ENCODE data around the gene PRR16. TPM values are rescaled to one million over a fixed set of nuclear protein-coding genes. Genes with fewer than 3 reads are reported as not detected.

Gene PRR16
- total RNA-seq, 2 donors from 2014 or later: not detected

- Mint-ChIP-seq H3K27ac (no peak overlapping the region), H3K36me3 (no peaks in the 10 kb centered on the region)
Measured at GRCh38 chr5:120631611-120632010, 167.5 kb downstream of the PRR16 start.

GRCh38 chr5:120632430-120632829, 168.3 kb downstream of the PRR16 start:
- Mint-ChIP-seq H3K36me3 (no peaks in the 10 kb centered on the region), H3K9me3 (peaks cover 7 to 10% of the 10 kb centered on the region in 2 donors), H3K27ac (no peak overlapping the region)
- no peak for ATAC-seq
- no peak for DNase-seq (ENCODE audit: low spot score in 2 of 2)

More at GRCh38 chr5:120631611-120632010, 167.5 kb downstream of the PRR16 start:
- DNase-seq (ENCODE audit: low spot score in 2 of 2) (no peak), ATAC-seq (no peak)
- H3K9me3 Mint-ChIP-seq: peaks cover 7 to 10% of the 10 kb centered on the region in 2 donors

GRCh38 chr5:120638449-120638848, 174.3 kb downstream of the PRR16 start:
- DNase-seq (ENCODE audit: low spot score in 2 of 2) (no peak), ATAC-seq (no peak)
- Mint-ChIP-seq H3K36me3 (no peaks in the 10 kb centered on the region), H3K27ac (no peak overlapping the region), H3K9me3 (peaks cover 0 to 12% of the 10 kb centered on the region in 2 donors)

- DNase-seq (ENCODE audit: low spot score in 2 of 2): no peak
Measured at GRCh38 chr5:120640778-120641177, 176.7 kb downstream of the PRR16 start.

GRCh38 chr5:120644516-120644915, 180.4 kb downstream of the PRR16 start:
- no peak overlapping the region for H3K27ac Mint-ChIP-seq
- ATAC-seq: no peak
- H3K36me3 Mint-ChIP-seq: no peaks in the 10 kb centered on the region
- no peak for DNase-seq (ENCODE audit: low spot score in 2 of 2)
- peaks cover 4 to 8% of the 10 kb centered on the region in 2 donors for H3K9me3 Mint-ChIP-seq

More at GRCh38 chr5:120640778-120641177, 176.7 kb downstream of the PRR16 start:
- no peak for ATAC-seq
- H3K27ac Mint-ChIP-seq: no peak overlapping the region
- H3K9me3 Mint-ChIP-seq: peaks cover 4 to 8% of the 10 kb centered on the region in 2 donors
- H3K36me3 Mint-ChIP-seq: no peaks in the 10 kb centered on the region

GRCh38 chr5:120655828-120656435, 191.8 kb downstream of the PRR16 start:
- DNase-seq (ENCODE audit: low spot score in 2 of 2) (no peak), ATAC-seq (no peak)
- H3K9me3 Mint-ChIP-seq: peaks cover 0 to 12% of the 10 kb centered on the region in 2 donors
- H3K36me3 Mint-ChIP-seq: no peaks in the 10 kb centered on the region
- H3K27ac Mint-ChIP-seq: no peak overlapping the region

GRCh38 chr5:120657104-120657503, 193.0 kb downstream of the PRR16 start:
- Mint-ChIP-seq H3K9me3 (peaks cover 3 to 9% of the 10 kb centered on the region in 2 donors), H3K27ac (no peak overlapping the region), H3K36me3 (no peaks in the 10 kb centered on the region)
- ATAC-seq: no peak
- no peak for DNase-seq (ENCODE audit: low spot score in 2 of 2)

- H3K9me3 Mint-ChIP-seq: peaks cover 0 to 4% of the 10 kb centered on the region in 2 donors
- H3K36me3 Mint-ChIP-seq: no peaks in the 10 kb centered on the region
- ATAC-seq: no peak
- DNase-seq (ENCODE audit: low spot score in 2 of 2): no peak
- no peak overlapping the region for H3K27ac Mint-ChIP-seq
Measured at GRCh38 chr5:120677481-120677880, 213.4 kb downstream of the PRR16 start.

- no peak for DNase-seq (ENCODE audit: low spot score in 2 of 2)
- H3K36me3 Mint-ChIP-seq: no peaks in the 10 kb centered on the region
- H3K27ac Mint-ChIP-seq: no peak overlapping the region
- H3K9me3 Mint-ChIP-seq: peaks cover 0 to 4% of the 10 kb centered on the region in 2 donors
- ATAC-seq: no peak
Measured at GRCh38 chr5:120678279-120678678, 214.2 kb downstream of the PRR16 start.

GRCh38 chr5:120682851-120683250, 218.8 kb downstream of the PRR16 start:
- no peak for ATAC-seq
- H3K9me3 Mint-ChIP-seq: peaks cover 0 to 6% of the 10 kb centered on the region in 2 donors
- H3K27ac Mint-ChIP-seq: no peak overlapping the region
- no peaks in the 10 kb centered on the region for H3K36me3 Mint-ChIP-seq
- no peak for DNase-seq (ENCODE audit: low spot score in 2 of 2)

- H3K27ac Mint-ChIP-seq: no peak overlapping the region
- H3K9me3 Mint-ChIP-seq: peaks cover 0 to 3% of the 10 kb centered on the region in 2 donors
- DNase-seq (ENCODE audit: low spot score in 2 of 2) (no peak), ATAC-seq (no peak)
- no peaks in the 10 kb centered on the region for H3K36me3 Mint-ChIP-seq
Measured at GRCh38 chr5:120683580-120683979, 219.5 kb downstream of the PRR16 start.

- no peak for ATAC-seq
- no peak for DNase-seq (ENCODE audit: low spot score in 2 of 2)
- Mint-ChIP-seq H3K9me3 (peaks cover 0 to 3% of the 10 kb centered on the region in 2 donors), H3K27ac (no peak overlapping the region), H3K36me3 (no peaks in the 10 kb centered on the region)
Measured at GRCh38 chr5:120684213-120684612, 220.1 kb downstream of the PRR16 start.

- no peaks in the 10 kb centered on the region for H3K36me3 Mint-ChIP-seq
- peaks cover 0 to 3% of the 10 kb centered on the region in 2 donors for H3K9me3 Mint-ChIP-seq
- ATAC-seq: no peak
- DNase-seq (ENCODE audit: low spot score in 2 of 2): no peak
- H3K27ac Mint-ChIP-seq: no peak overlapping the region
Measured at GRCh38 chr5:120684749-120685415, 220.8 kb downstream of the PRR16 start.

- Mint-ChIP-seq H3K9me3 (peaks cover 0 to 5% of the 10 kb centered on the region in 2 donors), H3K27ac (no peak overlapping the region), H3K36me3 (no peaks in the 10 kb centered on the region)
- ATAC-seq: no peak
- DNase-seq (ENCODE audit: low spot score in 2 of 2): no peak
Measured at GRCh38 chr5:120690621-120691407, 226.7 kb downstream of the PRR16 start.

GRCh38 chr5:120692325-120692724, 228.2 kb downstream of the PRR16 start:
- DNase-seq (ENCODE audit: low spot score in 2 of 2) (no peak), ATAC-seq (no peak)
- H3K36me3 Mint-ChIP-seq: no peaks in the 10 kb centered on the region
- peaks cover 2 to 8% of the 10 kb centered on the region in 2 donors for H3K9me3 Mint-ChIP-seq
- no peak overlapping the region for H3K27ac Mint-ChIP-seq

- no peak for DNase-seq (ENCODE audit: low spot score in 2 of 2)
Measured at GRCh38 chr5:120695368-120695880, 231.3 kb downstream of the PRR16 start.

GRCh38 chr5:120697147-120697546, 233.0 kb downstream of the PRR16 start:
- no peak overlapping the region for H3K27ac Mint-ChIP-seq
- no peak for ATAC-seq

More at GRCh38 chr5:120695368-120695880, 231.3 kb downstream of the PRR16 start:
- no peak for ATAC-seq
- Mint-ChIP-seq H3K9me3 (peaks cover 16 to 17% of the 10 kb centered on the region in 2 donors), H3K27ac (no peak overlapping the region), H3K36me3 (no peaks in the 10 kb centered on the region)

More at GRCh38 chr5:120697147-120697546, 233.0 kb downstream of the PRR16 start:
- Mint-ChIP-seq H3K9me3 (peaks cover 23 to 26% of the 10 kb centered on the region in 2 donors), H3K36me3 (peaks cover under 1 to 7% of the 10 kb centered on the region in 2 donors)
- no peak for DNase-seq (ENCODE audit: low spot score in 2 of 2)
